GM19463 (cell line): Measurements from ENCODE around the gene LTN1.
"Not testable (repeated sequence)": the region's sequence is repeated elsewhere in the genome, so short reads cannot be mapped to it uniquely, and the experiment has no call there.

Experiments used
- ATAC-seq: cut with Tn5 transposase; IDR thresholded peaks from one replicate; pipeline ENCODE4 v1.9.1; 2021; ENCODE audit warnings: mild to moderate bottlenecking, moderate library complexity; ENCODE audit not compliant: unreplicated experiment

Gene LTN1, protein sequence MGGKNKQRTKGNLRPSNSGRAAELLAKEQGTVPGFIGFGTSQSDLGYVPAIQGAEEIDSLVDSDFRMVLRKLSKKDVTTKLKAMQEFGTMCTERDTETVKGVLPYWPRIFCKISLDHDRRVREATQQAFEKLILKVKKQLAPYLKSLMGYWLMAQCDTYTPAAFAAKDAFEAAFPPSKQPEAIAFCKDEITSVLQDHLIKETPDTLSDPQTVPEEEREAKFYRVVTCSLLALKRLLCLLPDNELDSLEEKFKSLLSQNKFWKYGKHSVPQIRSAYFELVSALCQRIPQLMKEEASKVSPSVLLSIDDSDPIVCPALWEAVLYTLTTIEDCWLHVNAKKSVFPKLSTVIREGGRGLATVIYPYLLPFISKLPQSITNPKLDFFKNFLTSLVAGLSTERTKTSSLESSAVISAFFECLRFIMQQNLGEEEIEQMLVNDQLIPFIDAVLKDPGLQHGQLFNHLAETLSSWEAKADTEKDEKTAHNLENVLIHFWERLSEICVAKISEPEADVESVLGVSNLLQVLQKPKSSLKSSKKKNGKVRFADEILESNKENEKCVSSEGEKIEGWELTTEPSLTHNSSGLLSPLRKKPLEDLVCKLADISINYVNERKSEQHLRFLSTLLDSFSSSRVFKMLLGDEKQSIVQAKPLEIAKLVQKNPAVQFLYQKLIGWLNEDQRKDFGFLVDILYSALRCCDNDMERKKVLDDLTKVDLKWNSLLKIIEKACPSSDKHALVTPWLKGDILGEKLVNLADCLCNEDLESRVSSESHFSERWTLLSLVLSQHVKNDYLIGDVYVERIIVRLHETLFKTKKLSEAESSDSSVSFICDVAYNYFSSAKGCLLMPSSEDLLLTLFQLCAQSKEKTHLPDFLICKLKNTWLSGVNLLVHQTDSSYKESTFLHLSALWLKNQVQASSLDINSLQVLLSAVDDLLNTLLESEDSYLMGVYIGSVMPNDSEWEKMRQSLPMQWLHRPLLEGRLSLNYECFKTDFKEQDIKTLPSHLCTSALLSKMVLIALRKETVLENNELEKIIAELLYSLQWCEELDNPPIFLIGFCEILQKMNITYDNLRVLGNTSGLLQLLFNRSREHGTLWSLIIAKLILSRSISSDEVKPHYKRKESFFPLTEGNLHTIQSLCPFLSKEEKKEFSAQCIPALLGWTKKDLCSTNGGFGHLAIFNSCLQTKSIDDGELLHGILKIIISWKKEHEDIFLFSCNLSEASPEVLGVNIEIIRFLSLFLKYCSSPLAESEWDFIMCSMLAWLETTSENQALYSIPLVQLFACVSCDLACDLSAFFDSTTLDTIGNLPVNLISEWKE (N-terminal part only)

DNA sequence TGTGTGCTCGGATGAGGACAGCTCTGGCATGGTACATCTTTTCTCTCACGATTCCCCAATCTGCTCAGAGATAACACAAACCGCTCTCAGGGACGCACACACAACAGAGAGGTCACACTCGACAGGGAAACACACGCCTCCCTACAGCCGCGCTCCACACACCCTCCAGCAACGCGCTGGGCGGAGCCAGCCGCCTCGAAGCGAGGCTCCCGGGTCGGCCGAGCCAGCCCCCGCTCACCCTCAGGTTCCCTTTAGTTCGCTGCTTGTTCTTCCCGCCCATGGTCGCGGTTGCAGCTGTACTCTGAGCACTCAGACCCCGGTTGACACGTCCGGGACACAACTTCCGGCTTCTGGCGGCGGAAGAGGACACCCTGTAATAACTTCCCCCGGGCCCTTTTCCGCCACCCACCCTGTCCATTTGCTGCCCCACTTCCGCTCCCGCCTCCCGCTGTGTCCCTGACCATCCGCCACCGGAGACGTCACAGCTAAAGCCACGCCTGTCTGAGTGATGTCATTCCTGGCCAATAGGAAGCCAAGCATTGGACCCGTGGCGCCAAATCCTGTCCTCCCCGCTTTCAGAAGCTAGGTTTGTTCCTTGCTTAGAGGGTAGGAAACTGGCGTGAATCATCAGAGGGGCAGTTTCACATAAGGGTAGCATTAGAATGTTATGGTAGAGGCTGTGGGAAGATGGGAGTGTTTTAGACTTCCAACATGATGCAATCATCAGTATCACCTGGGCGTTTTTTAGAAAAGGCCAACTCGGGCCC, at the start of gene LTN1:
LTN1 (minus strand) TSS at position 352 of the 767 bp plus-strand sequence; CDS start at position 280, 72 bp downstream.
- ATAC-seq = peak; percentile 96

DNA sequence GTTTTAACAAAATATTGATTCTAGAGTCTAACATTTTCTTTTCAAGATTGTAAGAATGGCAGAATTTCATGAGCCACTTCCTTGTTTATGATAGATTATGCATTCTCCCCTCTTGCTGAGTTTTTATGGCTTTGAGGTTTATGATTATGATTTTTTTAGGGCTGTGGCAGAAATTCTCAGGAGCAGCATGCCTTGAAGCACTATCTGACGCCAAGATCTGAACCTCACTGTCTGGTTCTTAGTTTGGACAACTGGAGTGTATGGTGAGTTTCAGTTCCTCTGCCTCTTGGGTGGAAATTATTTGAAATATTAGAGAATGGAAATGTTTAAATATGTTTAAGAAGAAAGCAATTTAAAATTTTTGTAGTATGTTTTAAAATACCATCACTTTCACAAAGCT, 42.0 kb upstream of the LTN1 start:
- no peak for ATAC-seq

DNA sequence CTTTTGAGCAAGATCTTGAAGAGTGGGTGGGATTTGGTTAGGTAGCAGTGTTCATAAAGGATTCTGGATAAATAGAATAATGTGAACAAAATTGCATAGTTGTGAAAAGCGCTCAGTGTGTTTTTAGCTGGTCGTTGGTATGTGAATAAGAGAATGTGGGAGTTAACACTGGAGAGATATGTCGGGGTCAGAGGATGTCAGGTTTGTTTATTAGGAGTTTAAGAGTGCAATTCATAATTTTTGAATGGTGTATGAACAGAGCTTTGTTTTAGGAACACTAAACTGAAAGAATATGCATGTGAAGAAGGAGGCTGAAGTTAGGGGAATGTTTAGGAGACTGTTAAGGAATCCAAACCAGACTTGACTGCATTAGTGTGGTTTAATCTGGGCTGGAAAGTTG, 41.2 kb upstream of the LTN1 start:
- ATAC-seq = no peak

- no peak for ATAC-seq
Measured at GRCh38 chr21:29033301-29033700, 40.6 kb upstream of the LTN1 start.

GRCh38 chr21:29030909-29031308, 38.2 kb upstream of the LTN1 start:
- ATAC-seq = no peak

GRCh38 chr21:29029524-29029923, 36.8 kb upstream of the LTN1 start:
- ATAC-seq = no peak

DNA sequence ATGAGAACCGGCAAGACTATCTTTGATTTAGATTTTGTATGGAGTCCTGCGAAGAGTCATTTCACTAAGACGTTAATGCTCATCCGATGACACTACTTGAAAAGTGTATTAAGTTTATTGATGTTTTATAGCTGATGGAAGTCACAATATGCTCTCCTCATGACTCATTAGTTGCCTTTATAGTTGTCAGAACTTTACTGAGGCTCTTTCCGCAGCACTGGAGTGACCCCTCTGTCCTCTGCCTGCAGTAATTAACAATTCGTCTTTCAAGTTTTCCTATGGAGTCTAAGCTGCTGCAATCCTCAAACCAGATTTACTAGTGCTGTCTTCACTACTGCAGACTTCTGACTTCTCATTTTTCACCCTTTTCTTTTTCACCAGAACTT, 32.6 kb upstream of the LTN1 start:
- no peak for ATAC-seq

- ATAC-seq = peak; percentile 98
Measured at GRCh38 chr21:29024474-29025327, 32.0 kb upstream of the LTN1 start, which contains the start of gene USP16. TSS of gene USP16 (plus strand) at chr21:29024668. CDS start at chr21:29027914, 3,246 bp downstream.

DNA sequence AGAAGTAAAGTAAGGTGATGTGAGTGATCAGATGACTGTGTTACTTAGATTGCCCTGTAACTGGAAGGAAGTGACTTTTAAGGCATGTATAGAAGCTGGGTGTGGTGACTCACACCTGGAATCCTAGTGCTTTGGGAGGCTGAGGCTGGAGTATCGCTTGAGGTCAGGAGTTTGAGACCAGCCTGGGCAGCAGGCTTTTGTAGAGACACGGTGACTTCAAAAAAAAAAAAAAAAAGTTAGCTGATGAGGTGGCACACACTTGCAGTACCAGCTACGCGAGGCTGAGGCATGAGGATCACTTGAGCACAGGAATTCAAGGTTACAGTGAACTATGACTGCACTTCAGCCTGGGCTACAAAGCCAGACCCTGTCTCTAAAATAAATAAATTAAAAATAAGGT, 29.5 kb upstream of the LTN1 start:
- no peak for ATAC-seq

DNA sequence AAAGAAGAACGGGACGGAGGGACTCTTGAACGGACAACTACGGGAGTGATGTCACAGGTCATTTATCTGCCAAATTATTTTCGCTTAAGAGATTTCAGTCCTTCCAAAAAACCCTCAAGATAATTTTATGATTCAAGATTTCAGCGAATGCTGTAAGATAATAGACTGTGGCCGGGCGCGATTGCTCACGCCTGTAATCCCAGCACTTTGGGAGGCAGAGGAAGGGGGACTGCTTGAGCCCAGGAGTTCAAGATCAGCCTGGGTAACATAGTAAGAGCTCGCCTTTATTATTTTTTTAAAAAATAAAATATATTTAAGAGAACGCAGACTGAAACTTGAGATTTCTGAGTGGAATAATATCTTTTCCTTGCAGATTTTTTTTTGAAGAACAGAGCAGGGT, 25.9 kb upstream of the LTN1 start:
- ATAC-seq = no peak

DNA sequence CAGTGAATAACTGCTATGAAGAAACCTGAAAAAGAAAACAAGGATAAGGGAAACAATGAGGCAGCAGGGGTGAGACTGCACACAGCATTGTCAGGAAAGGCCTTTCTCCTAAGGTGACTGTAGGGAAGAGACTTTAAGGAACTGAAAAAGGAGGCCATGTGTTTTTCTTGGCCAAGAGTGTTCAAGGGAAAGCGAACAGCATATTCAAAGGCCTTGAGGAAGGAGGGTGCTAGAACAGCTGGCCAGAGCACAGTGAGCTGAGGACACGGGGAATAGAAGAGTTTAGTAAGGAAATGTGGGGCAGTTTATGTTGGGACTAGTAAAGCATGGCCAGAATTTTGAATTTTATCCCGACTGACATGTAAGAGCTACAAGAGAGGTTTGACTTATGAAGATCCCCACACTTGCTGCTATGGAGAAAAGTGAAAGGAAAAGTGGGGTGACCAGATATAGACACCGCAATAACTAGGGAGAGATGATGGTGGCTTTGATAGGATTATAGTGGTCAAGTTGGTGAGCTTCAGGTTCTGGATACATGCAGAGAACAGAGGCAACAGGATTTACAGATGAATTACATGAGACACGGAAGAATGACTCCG, 25.1 kb upstream of the LTN1 start:
- ATAC-seq = no peak

DNA sequence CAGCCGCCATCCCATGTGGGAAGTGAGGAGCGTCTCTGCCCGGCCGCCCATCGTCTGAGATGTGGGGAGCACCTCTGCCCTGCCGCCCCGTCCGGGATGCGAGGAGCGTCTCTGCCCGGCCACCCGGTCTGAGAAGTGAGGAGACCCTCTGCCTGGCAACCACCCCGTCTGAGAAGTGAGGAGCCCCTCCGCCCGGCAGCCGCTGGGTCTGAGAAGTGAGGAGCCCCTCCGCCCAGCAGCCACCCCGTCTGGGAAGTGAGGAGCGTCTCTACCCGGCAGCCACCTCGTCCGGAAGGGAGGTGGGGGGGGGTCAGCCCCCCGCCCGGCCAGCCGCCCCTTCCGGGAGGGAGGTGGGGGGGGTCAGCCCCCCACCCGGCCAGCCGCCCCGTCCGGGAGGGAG, 18.6 kb upstream of the LTN1 start:
- ATAC-seq = not testable (repeated sequence)

- ATAC-seq = no peak
Measured at GRCh38 chr21:29008367-29008766, 15.7 kb upstream of the LTN1 start.

DNA sequence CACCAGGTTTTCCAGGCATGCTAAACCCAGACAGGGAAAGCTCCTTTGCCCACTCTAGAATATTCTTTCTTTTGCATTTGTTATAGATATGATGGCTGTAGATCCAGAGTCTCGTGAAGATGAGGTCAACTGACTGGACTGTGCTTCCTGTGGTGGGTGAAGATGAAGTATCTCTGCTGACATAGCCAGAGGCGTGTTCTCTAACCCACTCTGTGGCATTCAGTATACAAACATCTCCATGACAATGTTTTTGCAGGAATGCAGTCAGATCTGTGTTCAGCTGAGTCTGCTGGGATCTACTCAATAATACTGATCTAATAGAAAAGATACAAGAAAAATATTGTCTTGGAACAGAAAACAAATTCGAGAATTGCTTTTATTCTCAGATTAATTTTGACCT, 15.1 kb upstream of the LTN1 start:
- ATAC-seq = no peak

DNA sequence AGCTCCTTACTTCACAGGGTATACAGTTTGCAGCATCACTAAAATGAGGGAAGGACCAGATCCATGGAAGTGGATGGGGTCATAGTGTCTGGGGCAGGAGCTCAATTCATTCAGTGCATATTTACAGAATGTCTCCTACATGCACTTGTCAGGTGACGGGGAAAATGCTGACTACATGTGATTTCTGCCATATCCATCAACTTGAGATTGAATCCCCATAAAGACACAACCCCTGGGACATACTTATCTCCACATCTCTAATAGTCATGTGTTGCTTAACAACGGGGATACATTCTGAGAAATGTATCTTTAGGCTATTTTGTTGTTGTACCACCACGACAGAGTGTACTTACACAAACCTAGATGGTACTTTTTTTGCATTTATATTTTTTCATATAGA, 14.5 kb upstream of the LTN1 start:
- no peak for ATAC-seq

DNA sequence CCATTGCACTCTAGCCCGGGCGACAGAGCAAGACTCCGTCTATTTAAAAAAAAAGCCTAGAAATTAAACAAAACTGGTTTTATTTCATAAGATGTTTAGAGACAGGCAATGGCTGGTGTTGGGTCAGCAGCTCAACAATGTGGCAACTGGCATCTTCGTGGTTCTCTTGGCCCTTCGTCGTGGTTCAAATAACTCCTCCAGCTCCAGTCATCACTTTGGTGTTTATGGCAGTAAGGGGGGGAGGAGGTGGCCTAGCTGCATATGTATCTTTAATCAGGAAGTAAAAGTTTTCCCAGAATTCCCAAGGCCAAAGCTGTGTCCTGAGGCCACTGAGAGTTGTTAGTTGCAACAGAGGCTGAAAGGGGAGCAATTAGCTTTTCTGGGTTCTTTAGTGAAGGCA, 13.0 kb upstream of the LTN1 start:
- ATAC-seq = no peak

- peak; percentile 100 for ATAC-seq
Measured at GRCh38 chr21:29002442-29003144, 9.9 kb upstream of the LTN1 start.

DNA sequence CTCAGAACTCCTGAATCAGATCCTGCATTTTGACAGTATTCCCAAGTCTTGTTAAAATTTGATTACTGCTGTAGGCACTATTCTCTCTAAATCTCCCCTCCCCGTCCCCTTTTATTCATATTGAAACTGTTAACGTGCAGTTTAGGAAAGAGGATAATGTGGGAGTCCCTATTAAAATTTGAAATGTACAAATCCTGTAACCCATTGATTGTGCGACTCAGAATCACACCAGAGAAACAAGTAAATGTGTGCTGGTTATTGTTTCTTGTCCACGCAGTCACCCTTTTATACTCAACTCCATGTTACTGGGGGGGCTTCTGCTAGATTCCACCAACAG, 584 bp upstream of the LTN1 start:
- ATAC-seq = no peak
